K562 (cell line): ENCODE data around the gene AP1M2. TPM values are rescaled to one million over a fixed set of nuclear protein-coding genes. Genes with fewer than 3 reads are reported as not detected.

ENCODE experiments used
- ELF2 ChIP-seq: fragments of 250-450 bp; sonication (Bioruptor Pico); IDR thresholded peaks from 2 replicates; pipeline ENCODE4 v1.5.0; 2021; ENCODE audit warnings: mild to moderate bottlenecking
- EP300 ChIP-seq: IDR thresholded peaks from 2 replicates; pipeline ENCODE4 v1.6.1; 2012; ENCODE audit warnings: low read length, improper control_type of control experiment
- FOXP4 ChIP-seq: sonication (generic); formaldehyde crosslinking; IDR thresholded peaks from 2 replicates; pipeline ENCODE4 v1.8.0; 2022; ENCODE audit warnings: mild to moderate bottlenecking, missing genetic modification reagents, borderline replicate concordance
- HDGF ChIP-seq: fragments of 450-650 bp; IDR thresholded peaks from 2 replicates; pipeline ENCODE4 v1.6.1; 2016
- MBD2 ChIP-seq: sonication (generic); IDR thresholded peaks from 2 replicates; pipeline ENCODE4 v1.6.1; 2016; ENCODE audit warnings: low read depth, borderline replicate concordance
- MYC ChIP-seq, 2 experiments: fragments of 250-450 bp in 1 of 2; sonication (Bioruptor Pico) in 1 of 2; IDR thresholded peaks; 2 replicates each; pipeline versions ENCODE4 v1.5.1 to v1.6.1; 2012 to 2021; ENCODE audit warnings: low read depth in 2 of 2, borderline replicate concordance in 1 of 2, improper control_type of control experiment in 1 of 2, low read length in 1 of 2, mild to moderate bottlenecking in 1 of 2, moderate library complexity in 1 of 2
- PBX2 ChIP-seq, 2 experiments: IDR thresholded peaks in 1 of 2; conservative IDR thresholded peaks in 1 of 2; 2 replicates each; pipeline ENCODE4 v1.6.1; 2016; ENCODE audit warnings: low read depth in 2 of 2, mild to moderate bottlenecking in 1 of 2, missing compliant biosample characterization in 1 of 2, missing genetic modification characterization in 1 of 2, moderate library complexity in 1 of 2
- PHTF2 ChIP-seq: fragments of 250-450 bp; sonication (Bioruptor Pico); IDR thresholded peaks from 2 replicates; pipeline ENCODE4 v1.5.0; 2021; ENCODE audit warnings: mild to moderate bottlenecking
- POU5F1 ChIP-seq: fragments of 150-350 bp; IDR thresholded peaks from 2 replicates; pipeline ENCODE4 v1.6.1; 2014; ENCODE audit warnings: borderline replicate concordance, low read length, low read depth, mild to moderate bottlenecking; ENCODE audit not compliant: partially characterized antibody
- PTRF ChIP-seq: fragments of 450-650 bp; IDR thresholded peaks from 2 replicates; pipeline ENCODE4 v1.6.1; 2016; ENCODE audit warnings: mild to moderate bottlenecking, missing genetic modification characterization, missing compliant biosample characterization
- RBBP5 ChIP-seq: fragments of 200-600 bp; sonication (generic); IDR thresholded peaks from 2 replicates; pipeline ENCODE4 v1.6.1; 2012; ENCODE audit warnings: borderline replicate concordance, mild to moderate bottlenecking, low read length, control low read depth, inconsistent platforms; ENCODE audit not compliant: insufficient read depth, poor library complexity, severe bottlenecking
- SMARCB1 ChIP-seq: IDR thresholded peaks from 2 replicates; pipeline ENCODE4 v1.6.1; 2011; ENCODE audit warnings: improper control_type of control experiment, low read depth; ENCODE audit not compliant: insufficient read length
- THAP12 ChIP-seq: fragments of 250-450 bp; sonication (Bioruptor Pico); IDR thresholded peaks from 2 replicates; pipeline ENCODE4 v1.9.0; 2021; ENCODE audit warnings: mild to moderate bottlenecking, inconsistent platforms
- XRCC5 ChIP-seq: fragments of 200-400 bp; formaldehyde crosslinking; IDR thresholded peaks from 2 replicates; pipeline ENCODE4 v1.6.1; 2017; ENCODE audit warnings: low read depth, mild to moderate bottlenecking, low read length
- YBX1 ChIP-seq: fragments of 450-650 bp; IDR thresholded peaks from 2 replicates; pipeline ENCODE4 v1.7.1; 2016; ENCODE audit warnings: mild to moderate bottlenecking
- ZNF146 ChIP-seq: IDR thresholded peaks from one replicate; pipeline ENCODE4 v1.6.1; 2018; ENCODE audit warnings: missing compliant biosample characterization; ENCODE audit not compliant: unreplicated experiment
- ZNF408 ChIP-seq: fragments of 250-450 bp; sonication (Bioruptor Pico); IDR thresholded peaks from 2 replicates; pipeline ENCODE4 v1.4.0; 2020; ENCODE audit warnings: low read depth, mild to moderate bottlenecking, moderate library complexity
- ZNF511 ChIP-seq: sonication (generic); formaldehyde crosslinking; IDR thresholded peaks from 2 replicates; pipeline ENCODE4 v1.8.0; 2022; ENCODE audit warnings: mild to moderate bottlenecking, missing genetic modification reagents
- ZSCAN29 ChIP-seq: fragments of 450-650 bp; IDR thresholded peaks from 2 replicates; pipeline ENCODE4 v1.6.1; 2017
- polyA plus RNA-seq, 8 experiments: library from polyadenylated mRNA; depleted of rRNA in 4 of 8; stranded (reverse) in 5 of 8; unstranded in 3 of 8; fragments of >200 nt; fragmentation: Nextera tagmentation in 2 of 8; fragmentation: Illumina TruSeq in 1 of 8; extraction: Ambion mirVana in 2 of 8; extraction: Trizol in 1 of 8; gene quantifications; 2 replicates each; pipeline versions ENCODE4 v1.2.1 to v1.2.3, GENCODE V29; 2011 to 2014; ENCODE audit warnings: inconsistent platforms in 1 of 8, missing spikeins in 1 of 8
- total RNA-seq, 7 experiments: library from RNA; depleted of rRNA in 6 of 7; stranded (reverse); fragments of >200 nt in 6 of 7; fragmentation: Illumina TruSeq in 2 of 7; extraction: Trizol in 2 of 7; gene quantifications; 2 replicates each; pipeline versions ENCODE4 v1.2.1 to v1.2.3, GENCODE V29; 2011 to 2021; ENCODE audit warnings: low replicate concordance in 1 of 7

The AP1M2 gene
- total and polyA plus RNA-seq, 9 of the 15 experiments (the other 6 are each of a cell fraction or from before 2014, with no cell fraction given), result 0.33 to 1.4 (median 0.89) TPM; not detected in 1

GRCh38 chr19:10568826-10569651, 18.1 kb downstream of the AP1M2 start, which contains the start of gene CDKN2D (continued):
- TF ChIP-seq ELF2 (CRISPR knock-in tag) (no peak), MYC (IDR thresholded peaks at IDR 0.05; ENCODE audit: low read depth, low read length) (peak; percentile 94; the same call in 1 of the 2 replicates), MYC (CRISPR knock-in tag; IDR thresholded peaks at IDR 0.05; ENCODE audit: borderline replicate concordance, low read depth) (peak; percentile 88), ZNF511 (CRISPR knock-in tag) (no peak; the same call in 1 of the 2 replicates), PTRF (tag) (no peak), POU5F1 (no peak), RBBP5 (no peak), ZNF408 (no peak), FOXP4 (CRISPR knock-in tag) (no peak), THAP12 (CRISPR knock-in tag) (no peak; the same call in 1 of the 2 replicates), HDGF (no peak), XRCC5 (0 out of 2 replicates have a peak, but pooled peaks have one; percentile 51), MBD2 (peak; percentile 82), ZNF146 (no peak), PBX2 (CRISPR knock-in tag; IDR thresholded peaks at IDR 0.05; ENCODE audit: low read depth) (no peak), PBX2 (tag; conservative IDR thresholded peaks at IDR 0.05; ENCODE audit: low read depth) (no peak), PHTF2 (CRISPR knock-in tag) (no peak), EP300 (peak; percentile 40), SMARCB1 (no peak), ZSCAN29 (no peak), YBX1 (no peak)
